SK-N-SH (cell line): ENCODE data around the gene SLC34A1. TPM values are rescaled to one million over a fixed set of nuclear protein-coding genes. Genes with fewer than 3 reads are reported as not detected.
A peak's percentile ranks its signal among the peaks of the same experiment; 100 is the strongest.

Source experiments
- CTCF ChIA-PET: fragments of 300-600, 350-600 bp; formaldehyde crosslinking; extraction: SDS; loops from one replicate; lab custom pipeline; 2021; lab: Yijun Ruan, JAX
- POLR2A ChIA-PET: fragments of 350-600 bp; sonication (Branson Sonifier 250); formaldehyde crosslinking; extraction: SDS; loops from one replicate; lab custom pipeline; 2020; ENCODE audit warnings: antibody characterized with exemption, inconsistent platforms; lab: Yijun Ruan, JAX
- DNase-seq: peaks from one replicate; pipeline ENCODE4 v3.0.0; 2012
- H2AFZ ChIP-seq: fragments of 200-600 bp; sonication (generic); 2 replicates; pipeline ENCODE4 v1.8.1; 2016; ENCODE audit warnings: antibody characterized with exemption, mild to moderate bottlenecking, low read depth
- H3F3A ChIP-seq: fragments of 200-600 bp; sonication (generic); replicated peaks from 2 replicates; pipeline ENCODE3; 2016; ENCODE audit warnings: antibody characterized with exemption, mild to moderate bottlenecking; ENCODE audit not compliant: insufficient read depth
- H3K27ac ChIP-seq, 2 experiments: fragments of 200-500 bp in 1 of 2; fragments of 200-600 bp in 1 of 2; sonication (Bioruptor generic) in 1 of 2; sonication (generic), shearing (Covaris generic) in 1 of 2; 2 replicates each; pipeline versions ENCODE4 v1.5.1 to v1.6.1; 2014 to 2016; ENCODE audit warnings: low read depth in 2 of 2, inconsistent platforms in 1 of 2, low read length in 1 of 2, mild to moderate bottlenecking in 1 of 2, mixed read lengths in 1 of 2
- H3K27me3 ChIP-seq: fragments of 200-600 bp; sonication (generic), shearing (Covaris generic); 2 replicates; pipeline ENCODE4 v1.6.1; 2016; ENCODE audit warnings: mixed run types; ENCODE audit not compliant: insufficient read depth
- H3K36me3 ChIP-seq, 2 experiments: fragments of 200-500 bp in 1 of 2; fragments of 200-600 bp in 1 of 2; sonication (Bioruptor generic) in 1 of 2; sonication (generic) in 1 of 2; replicated peaks in 1 of 2; 2 replicates each; pipeline versions ENCODE3 to v1.5.1; 2014 to 2016; ENCODE audit warnings: low read length in 1 of 2, mild to moderate bottlenecking in 1 of 2; ENCODE audit not compliant: insufficient read depth in 2 of 2, control insufficient read depth in 1 of 2
- H3K4me1 ChIP-seq, 2 experiments: fragments of 200-500 bp in 1 of 2; fragments of 200-600 bp in 1 of 2; sonication (Bioruptor generic) in 1 of 2; sonication (generic), shearing (Covaris generic) in 1 of 2; 2 replicates each; pipeline versions ENCODE4 v1.5.1 to v1.6.1; 2014 to 2016; ENCODE audit warnings: low read depth in 1 of 2, low read length in 1 of 2, mixed run types in 1 of 2; ENCODE audit not compliant: insufficient read depth in 2 of 2, control insufficient read depth in 1 of 2
- H3K4me2 ChIP-seq: fragments of 200-600 bp; sonication (generic), shearing (Covaris generic); 2 replicates; pipeline ENCODE4 v1.6.1; 2017; ENCODE audit warnings: mixed run types
- H3K4me3 ChIP-seq, 2 experiments: fragments of 200-500 bp in 1 of 2; fragments of 200-600 bp in 1 of 2; sonication (Bioruptor generic) in 1 of 2; sonication (generic), shearing (Covaris generic) in 1 of 2; 2 replicates each; pipeline versions ENCODE4 v1.5.1 to v1.8.1; 2014 to 2016; ENCODE audit warnings: low read depth in 2 of 2, inconsistent platforms in 1 of 2, low read length in 1 of 2, mild to moderate bottlenecking in 1 of 2, mixed read lengths in 1 of 2, moderate library complexity in 1 of 2
- H3K79me2 ChIP-seq: fragments of 200-600 bp; sonication (generic); 2 replicates; pipeline ENCODE4 v1.8.1; 2017; ENCODE audit warnings: mild to moderate bottlenecking; ENCODE audit not compliant: insufficient read depth
- H3K9ac ChIP-seq: fragments of 200-600 bp; sonication (generic); 2 replicates; pipeline ENCODE4 v1.6.1; 2017; ENCODE audit warnings: mixed run types
- H3K9me2 ChIP-seq: fragments of 200-600 bp; sonication (generic); 2 replicates; pipeline ENCODE4 v1.6.1; 2017; ENCODE audit warnings: mixed run types
- H3K9me3 ChIP-seq: fragments of 200-600 bp; sonication (generic); 2 replicates; pipeline ENCODE4 v1.6.1; 2017; ENCODE audit warnings: mixed run types, mild to moderate bottlenecking, moderate library complexity
- H4K20me1 ChIP-seq: fragments of 200-600 bp; sonication (generic); 2 replicates; pipeline ENCODE4 v1.6.1; 2017; ENCODE audit warnings: mild to moderate bottlenecking, mixed run types; ENCODE audit not compliant: insufficient read depth
- CHD2 ChIP-seq: fragments of 150-350 bp; IDR thresholded peaks from 2 replicates; pipeline ENCODE4 v1.6.1; 2018; ENCODE audit warnings: low read length; ENCODE audit not compliant: partially characterized antibody
- ELF1 ChIP-seq: IDR thresholded peaks from 2 replicates; pipeline ENCODE4 v1.4.0; 2012
- EP300 ChIP-seq, 2 experiments: IDR thresholded peaks; 2 replicates each; pipeline versions ENCODE4 v1.4.0 to v1.6.1; 2012; ENCODE audit warnings: borderline replicate concordance in 1 of 2, low read depth in 1 of 2, low read length in 1 of 2
- FOXJ3 ChIP-seq: sonication (generic); formaldehyde crosslinking; IDR thresholded peaks from 2 replicates; pipeline ENCODE4 v1.5.1; 2020; ENCODE audit warnings: mild to moderate bottlenecking, missing genetic modification reagents
- GATA2 ChIP-seq: sonication (generic); formaldehyde crosslinking; IDR thresholded peaks from 2 replicates; pipeline ENCODE4 v1.5.0; 2020; ENCODE audit warnings: mild to moderate bottlenecking, missing genetic modification reagents
- JUND ChIP-seq: IDR thresholded peaks from 2 replicates; pipeline ENCODE4 v1.4.0; 2012
- MEF2A ChIP-seq: IDR thresholded peaks from 2 replicates; pipeline ENCODE4 v1.4.0; 2012; ENCODE audit warnings: low read depth, borderline replicate concordance
- MXI1 ChIP-seq: IDR thresholded peaks from 2 replicates; pipeline ENCODE4 v1.6.1; 2012; ENCODE audit warnings: mild to moderate bottlenecking, low read depth, low read length, improper control_type of control experiment
- NFIC ChIP-seq: IDR thresholded peaks from 2 replicates; pipeline ENCODE4 v1.4.0; 2012; ENCODE audit warnings: borderline replicate concordance
- NRF1 ChIP-seq: IDR thresholded peaks from 2 replicates; pipeline ENCODE4 v1.6.1; 2012; ENCODE audit warnings: low read depth, mild to moderate bottlenecking, low read length
- PBX3 ChIP-seq: IDR thresholded peaks from 2 replicates; pipeline ENCODE4; 2012
- RAD21 ChIP-seq: IDR thresholded peaks from 2 replicates; pipeline ENCODE4 v1.6.1; 2012; ENCODE audit warnings: mild to moderate bottlenecking, low read length
- SMC3 ChIP-seq: IDR thresholded peaks from 2 replicates; pipeline ENCODE4 v1.6.1; 2012; ENCODE audit warnings: low read depth, low read length, improper control_type of control experiment
- TAF1 ChIP-seq: IDR thresholded peaks from 2 replicates; pipeline ENCODE4 v1.6.1; 2012; ENCODE audit warnings: low read depth, mild to moderate bottlenecking, low read length, moderate library complexity, borderline replicate concordance
- TCF12 ChIP-seq: IDR thresholded peaks from 2 replicates; pipeline ENCODE4 v1.4.0; 2012
- TEAD4 ChIP-seq: IDR thresholded peaks from 2 replicates; pipeline ENCODE4 v1.4.0; 2012; ENCODE audit warnings: mild to moderate bottlenecking, borderline replicate concordance; ENCODE audit not compliant: insufficient read depth
- WGBS: methylation state at CpG from one replicate; pipeline ENCODE4 v1.1.6; 2017; ENCODE audit warnings: low lambda C conversion rate; 5-methylcytosine and 5-hydroxymethylcytosine counted together
- polyA plus RNA-seq, 3 experiments: library from polyadenylated mRNA; depleted of rRNA; stranded (reverse); fragments of >200 nt; gene quantifications; 2 replicates each; pipeline ENCODE4 v1.2.3, GENCODE V29; 2012

The SLC34A1 gene
- polyA plus RNA-seq, 1 of the 3 experiments (the other 2 are of a cell fraction), result 0.03 TPM

DNA sequence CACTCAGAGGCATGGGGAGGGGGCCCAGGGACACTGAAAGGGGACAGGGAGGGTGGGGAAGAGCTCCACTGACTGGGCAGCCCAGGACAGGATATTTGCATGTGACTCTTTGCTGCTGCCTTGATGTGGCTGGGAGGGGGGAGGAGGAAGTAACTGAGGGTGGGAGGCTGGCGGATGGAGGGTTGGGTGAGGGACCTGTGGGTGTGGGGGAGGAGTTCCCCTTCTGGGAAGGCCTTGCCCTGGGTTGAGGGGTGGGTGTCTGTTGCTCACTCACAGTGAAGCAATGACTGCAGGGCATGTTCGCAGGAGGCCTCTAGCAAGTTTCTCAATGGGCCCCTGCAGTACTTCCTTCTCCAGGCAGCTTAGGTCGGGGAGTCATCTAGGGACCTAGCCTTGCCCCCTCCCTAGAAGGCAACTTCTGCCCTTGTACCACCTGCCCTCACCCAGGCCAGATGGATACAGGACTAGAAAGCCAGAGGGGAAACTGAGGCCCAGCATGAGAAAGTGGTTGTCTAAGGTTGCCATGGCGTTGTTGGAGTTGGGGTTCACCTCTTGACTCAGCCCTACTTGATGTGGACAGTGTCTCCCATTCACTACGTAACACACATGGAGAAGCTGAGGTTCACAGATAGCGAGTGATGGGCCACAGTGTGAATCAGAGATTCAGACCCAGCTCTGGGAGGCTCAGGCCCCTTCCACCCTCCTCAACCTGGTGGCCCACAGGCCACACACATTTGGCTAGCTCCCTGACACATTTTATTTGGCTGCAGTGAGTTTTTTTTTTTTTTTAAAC is 45.2 kb downstream of the SLC34A1 start:
- 100% methylated on average over 6 of the region's 6 CpGs for WGBS
- H3K9me3 ChIP-seq, result no peaks in the 10 kb centered on the region
- H4K20me1 ChIP-seq, result 0 out of 2 replicates have a peak, but pooled peaks cover 13% of the 10 kb centered on the region
- TF ChIP-seq MEF2A (no peak), GATA2 (CRISPR knock-in tag) (no peak), MXI1 (no peak), PBX3 (no peak), JUND (no peak), TCF12 (no peak), RAD21 (no peak), ELF1 (no peak), NFIC (no peak), TEAD4 (no peak), FOXJ3 (CRISPR knock-in tag) (no peak), TAF1 (no peak), CHD2 (no peak), EP300 (IDR thresholded peaks at IDR 0.05; ENCODE audit: borderline replicate concordance in 1 of 2, low read depth in 1 of 2, low read length in 1 of 2) (no peak), SMC3 (no peak), NRF1 (no peak)
- TF ChIP-seq, all 33 proteins: peak for 0
- Histone ChIP-seq H3K4me3 (no peak overlapping the region), H3K27me3 (no peaks in the 10 kb centered on the region), H3K9ac (no peak overlapping the region), H3K36me3 (peaks cover 0 to 33% of the 10 kb centered on the region in 2 experiments), H3F3A (peaks cover 12% of the 10 kb centered on the region), H3K4me1 (peaks cover 5 to 33% of the 10 kb centered on the region in 2 experiments; a peak in 2 of 4 replicates), H2AFZ (no peak overlapping the region), H3K27ac (no peak overlapping the region; a peak in 1 of 4 replicates), H3K4me2 (0 out of 2 replicates have a peak overlapping the region, but pooled peaks have one; percentile 7), H3K9me2 (no peaks in the 10 kb centered on the region), H3K79me2 (peaks cover 30% of the 10 kb centered on the region)
- ChIA-PET POLR2A (interaction anchor here (1.2 to 1.4 kb wide), 3 partner anchors 11 to 25 kb away, joined by 3 to 4 read pairs (median 4); no protein-coding TSS in a partner anchor), CTCF (interaction anchor here (0.6 to 10.8 kb wide), 8 partner anchors 17 to 111 kb away, joined by 3 to 120 read pairs (median 3); no protein-coding TSS in a partner anchor)
- DNase-seq, result no peak
